ENCODE results near the gene GYG2. TPM values are rescaled to one million over a fixed set of nuclear protein-coding genes. Genes with fewer than 3 reads are reported as not detected.

Gene GYG2
- total RNA-seq, 4 donors from 2014 or later: 0.89 to 6.6 (median 2.1) TPM

DNA sequence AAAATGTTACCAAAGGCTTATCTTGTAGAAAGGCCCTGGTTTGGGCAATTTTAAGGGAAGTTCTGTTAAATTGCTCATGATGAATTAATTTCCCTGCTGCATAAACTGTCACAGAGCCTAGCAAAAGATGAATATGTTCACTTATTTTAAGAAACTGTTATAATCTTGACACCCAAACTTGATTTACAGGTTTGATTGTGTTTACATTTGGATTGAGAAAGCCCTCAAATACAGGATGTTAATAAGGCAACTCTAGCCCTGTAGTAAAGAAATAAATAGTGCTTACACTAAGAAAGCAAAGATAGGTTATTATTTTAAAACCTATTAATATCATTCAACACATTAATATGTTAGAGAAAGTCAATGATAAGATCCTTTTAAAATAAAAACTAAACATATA lies 18.3 kb downstream of the GYG2 start:
- Histone ChIP-seq H3K4me3 (replicated peaks in 1 of 3) (no peak overlapping the region), H3K27me3 (no peaks in the 10 kb centered on the region), H3K27ac (no peak overlapping the region), H3K4me1 (no peaks in the 10 kb centered on the region), H3K9me3 (no peaks in the 10 kb centered on the region), H3K36me3 (no peaks in the 10 kb centered on the region)
- DNase-seq: no peak
- intact Hi-C loops (cut with DNase I): no loop called here
- no peak for TF ChIP-seq POLR2A (IDR thresholded peaks at IDR 0.05)
- TF ChIP-seq, protein P1, sequence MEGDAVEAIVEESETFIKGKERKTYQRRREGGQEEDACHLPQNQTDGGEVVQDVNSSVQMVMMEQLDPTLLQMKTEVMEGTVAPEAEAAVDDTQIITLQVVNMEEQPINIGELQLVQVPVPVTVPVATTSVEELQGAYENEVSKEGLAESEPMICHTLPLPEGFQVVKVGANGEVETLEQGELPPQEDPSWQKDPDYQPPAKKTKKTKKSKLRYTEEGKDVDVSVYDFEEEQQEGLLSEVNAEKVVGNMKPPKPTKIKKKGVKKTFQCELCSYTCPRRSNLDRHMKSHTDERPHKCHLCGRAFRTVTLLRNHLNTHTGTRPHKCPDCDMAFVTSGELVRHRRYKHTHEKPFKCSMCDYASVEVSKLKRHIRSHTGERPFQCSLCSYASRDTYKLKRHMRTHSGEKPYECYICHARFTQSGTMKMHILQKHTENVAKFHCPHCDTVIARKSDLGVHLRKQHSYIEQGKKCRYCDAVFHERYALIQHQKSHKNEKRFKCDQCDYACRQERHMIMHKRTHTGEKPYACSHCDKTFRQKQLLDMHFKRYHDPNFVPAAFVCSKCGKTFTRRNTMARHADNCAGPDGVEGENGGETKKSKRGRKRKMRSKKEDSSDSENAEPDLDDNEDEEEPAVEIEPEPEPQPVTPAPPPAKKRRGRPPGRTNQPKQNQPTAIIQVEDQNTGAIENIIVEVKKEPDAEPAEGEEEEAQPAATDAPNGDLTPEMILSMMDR (IDR thresholded peaks at IDR 0.05): no peak

DNA sequence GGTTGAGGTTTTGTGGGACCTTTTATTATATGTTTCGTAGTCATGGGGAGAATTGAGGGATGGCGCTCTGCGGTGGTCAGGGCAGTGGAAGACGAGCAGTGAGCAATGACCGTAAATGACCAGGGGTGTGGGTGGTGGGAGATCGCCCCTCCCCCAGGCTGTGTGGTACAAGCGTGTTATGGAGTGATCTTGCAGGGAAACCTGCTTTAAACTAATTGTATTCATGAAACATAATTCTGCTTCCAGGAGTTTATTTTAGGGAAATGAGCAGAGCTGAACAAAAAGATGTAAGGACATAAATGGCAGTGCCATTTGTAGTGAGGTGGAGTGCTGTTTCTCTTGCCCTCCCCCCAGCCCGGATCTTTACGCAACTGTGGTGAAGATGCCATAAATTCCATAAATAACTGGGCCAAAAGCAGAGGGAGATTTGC lies 20.2 kb downstream of the GYG2 start:
- no peak for DNase-seq
- H3K9me3 ChIP-seq: no peaks in the 10 kb centered on the region
- no peak overlapping the region for H3K4me3 ChIP-seq (replicated peaks in 1 of 3)
- H3K4me1 ChIP-seq: no peaks in the 10 kb centered on the region
- no peaks in the 10 kb centered on the region for H3K36me3 ChIP-seq
- 70 to 74% methylated on average over 9 of the region's 9 CpGs for WGBS, 2 donors
- no peak overlapping the region for H3K27ac ChIP-seq
- H3K27me3 ChIP-seq: no peaks in the 10 kb centered on the region
- intact Hi-C loops (cut with DNase I): no loop called here
- no peak for TF ChIP-seq POLR2A (IDR thresholded peaks at IDR 0.05)
- TF ChIP-seq, protein P1 (IDR thresholded peaks at IDR 0.05): no peak

DNA sequence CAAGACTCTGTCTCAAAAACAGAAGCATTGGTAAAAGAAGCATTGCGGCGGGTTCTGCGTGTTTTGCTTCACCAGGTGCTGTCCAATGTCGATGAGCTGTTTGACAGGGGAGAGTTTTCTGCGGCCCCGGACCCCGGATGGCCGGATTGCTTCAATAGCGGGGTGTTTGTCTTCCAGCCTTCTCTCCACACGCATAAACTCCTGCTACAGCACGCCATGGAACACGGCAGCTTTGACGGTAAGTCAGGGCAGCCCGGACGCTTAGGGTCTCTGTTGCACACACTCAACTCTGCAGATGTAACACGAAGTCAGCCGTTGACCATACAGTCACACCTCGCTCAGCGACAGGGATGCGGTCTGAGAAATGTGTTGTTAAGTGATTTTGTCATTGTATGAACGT lies 26.2 kb downstream of the GYG2 start:
- H3K4me1 ChIP-seq: no peaks in the 10 kb centered on the region
- intact Hi-C loops (cut with DNase I): no loop called here
- 90 to 96% methylated on average over 16 to 21 of the region's 21 CpGs for WGBS, 2 donors
- no peaks in the 10 kb centered on the region for H3K36me3 ChIP-seq
- DNase-seq: no peak
- H3K27ac ChIP-seq: no peak overlapping the region
- no peaks in the 10 kb centered on the region for H3K9me3 ChIP-seq
- no peaks in the 10 kb centered on the region for H3K27me3 ChIP-seq
- no peak overlapping the region for H3K4me3 ChIP-seq (replicated peaks in 1 of 3)
- TF ChIP-seq, protein P1 (IDR thresholded peaks at IDR 0.05): no peak
- no peak for TF ChIP-seq POLR2A (IDR thresholded peaks at IDR 0.05)

DNA sequence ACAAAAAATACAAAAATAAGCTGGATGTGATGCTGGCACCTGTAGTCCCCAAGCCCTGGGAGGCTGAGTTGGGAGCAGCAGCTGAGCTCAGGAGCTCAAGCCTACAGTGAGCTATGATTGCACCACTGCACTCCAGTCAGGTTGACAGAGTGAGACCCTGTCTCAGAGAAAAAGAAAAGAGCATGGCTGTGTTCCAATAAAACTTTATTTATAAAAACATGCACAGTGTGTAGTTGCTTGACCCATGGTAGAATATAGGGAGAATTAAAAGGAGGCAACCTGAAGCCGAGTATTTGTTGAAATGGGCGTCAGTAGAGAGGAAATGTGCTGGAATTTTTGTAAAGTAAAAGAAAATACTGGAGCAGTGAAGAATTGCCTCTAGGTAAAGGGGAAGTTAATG lies 27.0 kb downstream of the GYG2 start:
- DNase-seq: no peak
- Histone ChIP-seq H3K4me3 (replicated peaks in 1 of 3) (no peak overlapping the region), H3K27ac (no peak overlapping the region), H3K27me3 (no peaks in the 10 kb centered on the region), H3K36me3 (no peaks in the 10 kb centered on the region), H3K9me3 (no peaks in the 10 kb centered on the region), H3K4me1 (no peaks in the 10 kb centered on the region)
- TF ChIP-seq, protein P1 (IDR thresholded peaks at IDR 0.05): no peak
- no peak for TF ChIP-seq POLR2A (IDR thresholded peaks at IDR 0.05)
- intact Hi-C loops (cut with DNase I): no loop called here
- WGBS, 2 donors: 96 to 97% methylated on average over 2 of the region's 2 CpGs

DNA sequence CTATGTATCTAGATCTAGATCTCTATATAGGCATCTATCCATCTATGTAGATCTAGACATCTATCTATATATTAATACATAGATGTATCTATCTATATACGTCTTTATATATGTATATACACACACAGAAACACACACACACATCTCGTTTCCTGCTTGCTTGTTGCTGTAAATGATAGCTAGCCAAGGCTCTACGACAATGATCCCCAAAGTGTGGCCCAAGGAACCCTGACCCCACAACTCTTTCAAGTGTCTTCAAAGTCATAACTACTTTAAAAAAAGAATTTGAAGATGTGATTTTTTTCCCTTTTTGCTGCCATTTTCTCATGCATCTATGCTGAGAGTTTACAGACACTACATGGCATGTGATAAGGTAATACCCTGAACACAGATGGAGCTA lies 28.8 kb downstream of the GYG2 start:
- WGBS, 2 donors: 93 to 96% methylated on average over 3 of the region's 3 CpGs
- DNase-seq: no peak
- H3K9me3 ChIP-seq: no peaks in the 10 kb centered on the region
- H3K4me1 ChIP-seq: no peaks in the 10 kb centered on the region
- H3K4me3 ChIP-seq (replicated peaks in 1 of 3): no peak overlapping the region
- H3K36me3 ChIP-seq: no peaks in the 10 kb centered on the region
- TF ChIP-seq, protein P1 (IDR thresholded peaks at IDR 0.05): no peak
- no peak for TF ChIP-seq POLR2A (IDR thresholded peaks at IDR 0.05)
- no peak overlapping the region for H3K27ac ChIP-seq
- intact Hi-C loops (cut with DNase I): no loop called here
- no peaks in the 10 kb centered on the region for H3K27me3 ChIP-seq

Data from thyroid gland (tissue), 4 donors.